SK-N-SH (cell line): ENCODE data around the gene MYOM3. TPM values are rescaled to one million over a fixed set of nuclear protein-coding genes. Genes with fewer than 3 reads are reported as not detected.

Experiments used
- CTCF ChIA-PET: fragments of 300-600, 350-600 bp; formaldehyde crosslinking; extraction: SDS; loops from one replicate; lab custom pipeline; 2021; lab: Yijun Ruan, JAX
- POLR2A ChIA-PET: fragments of 350-600 bp; sonication (Branson Sonifier 250); formaldehyde crosslinking; extraction: SDS; loops from one replicate; lab custom pipeline; 2020; ENCODE audit warnings: antibody characterized with exemption, inconsistent platforms; lab: Yijun Ruan, JAX
- DNase-seq: peaks from one replicate; pipeline ENCODE4 v3.0.0; 2012
- H2AFZ ChIP-seq: fragments of 200-600 bp; sonication (generic); 2 replicates; pipeline ENCODE4 v1.8.1; 2016; ENCODE audit warnings: antibody characterized with exemption, mild to moderate bottlenecking, low read depth
- H3F3A ChIP-seq: fragments of 200-600 bp; sonication (generic); replicated peaks from 2 replicates; pipeline ENCODE3; 2016; ENCODE audit warnings: antibody characterized with exemption, mild to moderate bottlenecking; ENCODE audit not compliant: insufficient read depth
- H3K27ac ChIP-seq, 2 experiments: fragments of 200-500 bp in 1 of 2; fragments of 200-600 bp in 1 of 2; sonication (Bioruptor generic) in 1 of 2; sonication (generic), shearing (Covaris generic) in 1 of 2; 2 replicates each; pipeline versions ENCODE4 v1.5.1 to v1.6.1; 2014 to 2016; ENCODE audit warnings: low read depth in 2 of 2, inconsistent platforms in 1 of 2, low read length in 1 of 2, mild to moderate bottlenecking in 1 of 2, mixed read lengths in 1 of 2
- H3K27me3 ChIP-seq: fragments of 200-600 bp; sonication (generic), shearing (Covaris generic); 2 replicates; pipeline ENCODE4 v1.6.1; 2016; ENCODE audit warnings: mixed run types; ENCODE audit not compliant: insufficient read depth
- H3K36me3 ChIP-seq, 2 experiments: fragments of 200-500 bp in 1 of 2; fragments of 200-600 bp in 1 of 2; sonication (Bioruptor generic) in 1 of 2; sonication (generic) in 1 of 2; replicated peaks in 1 of 2; 2 replicates each; pipeline versions ENCODE3 to v1.5.1; 2014 to 2016; ENCODE audit warnings: low read length in 1 of 2, mild to moderate bottlenecking in 1 of 2; ENCODE audit not compliant: insufficient read depth in 2 of 2, control insufficient read depth in 1 of 2
- H3K4me1 ChIP-seq, 2 experiments: fragments of 200-500 bp in 1 of 2; fragments of 200-600 bp in 1 of 2; sonication (Bioruptor generic) in 1 of 2; sonication (generic), shearing (Covaris generic) in 1 of 2; 2 replicates each; pipeline versions ENCODE4 v1.5.1 to v1.6.1; 2014 to 2016; ENCODE audit warnings: low read depth in 1 of 2, low read length in 1 of 2, mixed run types in 1 of 2; ENCODE audit not compliant: insufficient read depth in 2 of 2, control insufficient read depth in 1 of 2
- H3K4me2 ChIP-seq: fragments of 200-600 bp; sonication (generic), shearing (Covaris generic); 2 replicates; pipeline ENCODE4 v1.6.1; 2017; ENCODE audit warnings: mixed run types
- H3K4me3 ChIP-seq, 2 experiments: fragments of 200-500 bp in 1 of 2; fragments of 200-600 bp in 1 of 2; sonication (Bioruptor generic) in 1 of 2; sonication (generic), shearing (Covaris generic) in 1 of 2; 2 replicates each; pipeline versions ENCODE4 v1.5.1 to v1.8.1; 2014 to 2016; ENCODE audit warnings: low read depth in 2 of 2, inconsistent platforms in 1 of 2, low read length in 1 of 2, mild to moderate bottlenecking in 1 of 2, mixed read lengths in 1 of 2, moderate library complexity in 1 of 2
- H3K79me2 ChIP-seq: fragments of 200-600 bp; sonication (generic); 2 replicates; pipeline ENCODE4 v1.8.1; 2017; ENCODE audit warnings: mild to moderate bottlenecking; ENCODE audit not compliant: insufficient read depth
- H3K9ac ChIP-seq: fragments of 200-600 bp; sonication (generic); 2 replicates; pipeline ENCODE4 v1.6.1; 2017; ENCODE audit warnings: mixed run types
- H3K9me2 ChIP-seq: fragments of 200-600 bp; sonication (generic); 2 replicates; pipeline ENCODE4 v1.6.1; 2017; ENCODE audit warnings: mixed run types
- H3K9me3 ChIP-seq: fragments of 200-600 bp; sonication (generic); 2 replicates; pipeline ENCODE4 v1.6.1; 2017; ENCODE audit warnings: mixed run types, mild to moderate bottlenecking, moderate library complexity
- H4K20me1 ChIP-seq: fragments of 200-600 bp; sonication (generic); 2 replicates; pipeline ENCODE4 v1.6.1; 2017; ENCODE audit warnings: mild to moderate bottlenecking, mixed run types; ENCODE audit not compliant: insufficient read depth
- CHD2 ChIP-seq: fragments of 150-350 bp; IDR thresholded peaks from 2 replicates; pipeline ENCODE4 v1.6.1; 2018; ENCODE audit warnings: low read length; ENCODE audit not compliant: partially characterized antibody
- ELF1 ChIP-seq: IDR thresholded peaks from 2 replicates; pipeline ENCODE4 v1.4.0; 2012
- EP300 ChIP-seq, 2 experiments: IDR thresholded peaks; 2 replicates each; pipeline versions ENCODE4 v1.4.0 to v1.6.1; 2012; ENCODE audit warnings: borderline replicate concordance in 1 of 2, low read depth in 1 of 2, low read length in 1 of 2
- FOSL2 ChIP-seq: IDR thresholded peaks from 2 replicates; pipeline ENCODE4 v1.4.0; 2012; ENCODE audit warnings: low read depth, mild to moderate bottlenecking, moderate library complexity, borderline replicate concordance
- FOXJ3 ChIP-seq: sonication (generic); formaldehyde crosslinking; IDR thresholded peaks from 2 replicates; pipeline ENCODE4 v1.5.1; 2020; ENCODE audit warnings: mild to moderate bottlenecking, missing genetic modification reagents
- MEF2A ChIP-seq: IDR thresholded peaks from 2 replicates; pipeline ENCODE4 v1.4.0; 2012; ENCODE audit warnings: low read depth, borderline replicate concordance
- MXI1 ChIP-seq: IDR thresholded peaks from 2 replicates; pipeline ENCODE4 v1.6.1; 2012; ENCODE audit warnings: mild to moderate bottlenecking, low read depth, low read length, improper control_type of control experiment
- NFIC ChIP-seq: IDR thresholded peaks from 2 replicates; pipeline ENCODE4 v1.4.0; 2012; ENCODE audit warnings: borderline replicate concordance
- SIN3A ChIP-seq: IDR thresholded peaks from 2 replicates; pipeline ENCODE4 v1.6.1; 2012; ENCODE audit warnings: low read depth, mild to moderate bottlenecking, low read length, moderate library complexity, borderline replicate concordance
- TAF1 ChIP-seq: IDR thresholded peaks from 2 replicates; pipeline ENCODE4 v1.6.1; 2012; ENCODE audit warnings: low read depth, mild to moderate bottlenecking, low read length, moderate library complexity, borderline replicate concordance
- YY1 ChIP-seq: IDR thresholded peaks from 2 replicates; pipeline ENCODE4 v1.4.0; 2012; ENCODE audit warnings: low read depth, mild to moderate bottlenecking
- WGBS: methylation state at CpG from one replicate; pipeline ENCODE4 v1.1.6; 2017; ENCODE audit warnings: low lambda C conversion rate; 5-methylcytosine and 5-hydroxymethylcytosine counted together
- polyA plus RNA-seq, 3 experiments: library from polyadenylated mRNA; depleted of rRNA; stranded (reverse); fragments of >200 nt; gene quantifications; 2 replicates each; pipeline ENCODE4 v1.2.3, GENCODE V29; 2012
- TF ChIP-seq, protein P1 (sequence below): IDR thresholded peaks from 2 replicates; pipeline ENCODE4 v1.4.0; 2012; ENCODE audit warnings: low read depth
- TF ChIP-seq, protein P2 (sequence below): IDR thresholded peaks from 2 replicates; pipeline ENCODE4 v1.6.1; 2012; ENCODE audit warnings: mild to moderate bottlenecking, low read depth, low read length, moderate library complexity
- TF ChIP-seq, protein P3 (sequence below): fragments of 200-600 bp; sonication (generic); IDR thresholded peaks from 2 replicates; pipeline ENCODE4 v1.6.1; 2017; ENCODE audit warnings: antibody characterized with exemption, mild to moderate bottlenecking, moderate library complexity
- TF ChIP-seq, protein P4 (sequence below): IDR thresholded peaks from 2 replicates; pipeline ENCODE4 v1.4.0; 2012; ENCODE audit warnings: low read depth, borderline replicate concordance
- TF ChIP-seq, protein P5 (sequence below): fragments of 150-350 bp; IDR thresholded peaks from 2 replicates; pipeline ENCODE4 v1.6.1; 2017; ENCODE audit warnings: antibody characterized with exemption, low read length, low read depth, borderline replicate concordance

The MYOM3 gene
- polyA plus RNA-seq, 1 of the 3 experiments (the other 2 are of a cell fraction), result 0.02 TPM

DNA sequence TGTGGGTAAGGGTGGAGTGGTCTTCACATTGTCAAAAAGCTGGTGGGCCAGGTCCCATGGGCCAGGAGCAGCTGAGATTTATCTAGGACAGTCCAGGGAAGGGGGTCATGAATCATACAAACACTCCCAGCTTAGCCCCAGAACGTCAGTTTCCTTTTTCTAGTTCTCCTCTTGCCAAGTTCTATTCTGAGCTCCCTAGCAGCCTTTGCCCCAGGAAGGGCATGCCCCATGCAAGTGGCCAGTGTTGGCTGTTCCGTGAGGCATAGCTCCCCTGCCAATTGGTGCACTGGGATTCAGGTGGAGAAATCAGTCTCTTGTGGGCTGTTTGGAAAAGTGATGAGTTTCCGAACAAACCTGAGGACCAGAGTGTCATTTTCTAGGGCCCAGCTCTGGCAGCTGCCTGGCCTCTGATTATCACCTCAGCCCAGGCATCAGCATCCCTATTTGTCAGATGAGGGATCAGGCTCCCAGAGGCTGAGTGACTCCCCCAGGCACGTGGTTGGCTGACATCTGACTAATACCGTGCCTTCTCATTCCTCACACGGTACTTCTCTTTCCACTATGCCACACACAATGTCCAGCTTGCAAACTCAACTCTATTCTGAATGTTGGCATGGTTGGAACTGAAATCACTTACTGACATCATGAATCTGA is 14.2 kb upstream of the MYOM3 start:
- no peaks in the 10 kb centered on the region; the same call in 1 of the 2 replicates for H3K9me3 ChIP-seq
- WGBS, result 40% methylated on average over 6 of the region's 6 CpGs
- H3K4me2 ChIP-seq, result no peak overlapping the region
- no peak overlapping the region for H3K4me3 ChIP-seq
- H3K27me3 ChIP-seq, result no peaks in the 10 kb centered on the region
- no peaks in the 10 kb centered on the region for H3K79me2 ChIP-seq
- ChIA-PET POLR2A (no interaction called here), CTCF (interaction anchor here (0.7 to 1.6 kb wide), 8 partner anchors 14 to 267 kb away, joined by 3 to 8 read pairs (median 4); partner anchors contain the start of gene MYOM3)
- no peak overlapping the region for H3K9ac ChIP-seq
- no peaks in the 10 kb centered on the region for H3K4me1 ChIP-seq
- no peak overlapping the region for H2AFZ ChIP-seq
- TF ChIP-seq MXI1, result no peak
- TF ChIP-seq, protein P1, sequence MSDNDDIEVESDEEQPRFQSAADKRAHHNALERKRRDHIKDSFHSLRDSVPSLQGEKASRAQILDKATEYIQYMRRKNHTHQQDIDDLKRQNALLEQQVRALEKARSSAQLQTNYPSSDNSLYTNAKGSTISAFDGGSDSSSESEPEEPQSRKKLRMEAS, result peak; percentile 43; the same call in 1 of the 2 replicates
- H4K20me1 ChIP-seq, result no peaks in the 10 kb centered on the region
- H3K27ac ChIP-seq, result no peak overlapping the region
- H3K36me3 ChIP-seq, result no peaks in the 10 kb centered on the region
- H3F3A ChIP-seq, result no peaks in the 10 kb centered on the region
- no peaks in the 10 kb centered on the region for H3K9me2 ChIP-seq
- no peak for DNase-seq

DNA sequence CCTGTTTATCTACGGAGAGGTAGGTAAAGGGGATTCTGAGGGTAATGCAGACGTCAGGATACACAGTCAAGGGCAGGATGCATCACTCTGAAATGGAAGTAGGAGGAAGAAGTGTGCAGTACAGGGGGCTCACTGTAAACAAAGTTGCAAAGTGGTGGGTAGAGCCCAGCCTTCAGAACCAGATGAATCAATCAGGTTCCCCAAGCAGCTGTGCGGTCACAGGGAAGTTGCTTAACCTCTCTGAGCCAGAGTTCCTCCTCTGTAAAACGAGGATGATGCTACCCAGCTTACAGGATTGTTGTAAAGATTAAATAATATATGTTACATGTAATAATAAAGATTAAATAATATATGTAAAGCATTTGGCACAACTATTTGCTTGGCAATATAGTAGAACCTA is 13.5 kb upstream of the MYOM3 start:
- Histone ChIP-seq H3K27me3 (no peaks in the 10 kb centered on the region), H3K36me3 (no peaks in the 10 kb centered on the region), H3K9me3 (no peaks in the 10 kb centered on the region; the same call in 1 of the 2 replicates), H3F3A (no peaks in the 10 kb centered on the region), H3K79me2 (no peaks in the 10 kb centered on the region), H3K9ac (no peak overlapping the region), H3K4me1 (no peaks in the 10 kb centered on the region), H2AFZ (no peak overlapping the region), H4K20me1 (no peaks in the 10 kb centered on the region), H3K9me2 (no peaks in the 10 kb centered on the region), H3K4me2 (no peak overlapping the region), H3K4me3 (no peak overlapping the region), H3K27ac (no peak overlapping the region)
- CTCF ChIA-PET, result interaction anchor here (0.7 to 1.6 kb wide), 7 partner anchors 13 to 268 kb away, joined by 3 to 8 read pairs (median 4); partner anchors contain the start of gene MYOM3
- POLR2A ChIA-PET, result no interaction called here
- no peak for DNase-seq
- 57% methylated on average over 4 of the region's 4 CpGs for WGBS
- no peak for TF ChIP-seq CHD2
- TF ChIP-seq, protein P2, sequence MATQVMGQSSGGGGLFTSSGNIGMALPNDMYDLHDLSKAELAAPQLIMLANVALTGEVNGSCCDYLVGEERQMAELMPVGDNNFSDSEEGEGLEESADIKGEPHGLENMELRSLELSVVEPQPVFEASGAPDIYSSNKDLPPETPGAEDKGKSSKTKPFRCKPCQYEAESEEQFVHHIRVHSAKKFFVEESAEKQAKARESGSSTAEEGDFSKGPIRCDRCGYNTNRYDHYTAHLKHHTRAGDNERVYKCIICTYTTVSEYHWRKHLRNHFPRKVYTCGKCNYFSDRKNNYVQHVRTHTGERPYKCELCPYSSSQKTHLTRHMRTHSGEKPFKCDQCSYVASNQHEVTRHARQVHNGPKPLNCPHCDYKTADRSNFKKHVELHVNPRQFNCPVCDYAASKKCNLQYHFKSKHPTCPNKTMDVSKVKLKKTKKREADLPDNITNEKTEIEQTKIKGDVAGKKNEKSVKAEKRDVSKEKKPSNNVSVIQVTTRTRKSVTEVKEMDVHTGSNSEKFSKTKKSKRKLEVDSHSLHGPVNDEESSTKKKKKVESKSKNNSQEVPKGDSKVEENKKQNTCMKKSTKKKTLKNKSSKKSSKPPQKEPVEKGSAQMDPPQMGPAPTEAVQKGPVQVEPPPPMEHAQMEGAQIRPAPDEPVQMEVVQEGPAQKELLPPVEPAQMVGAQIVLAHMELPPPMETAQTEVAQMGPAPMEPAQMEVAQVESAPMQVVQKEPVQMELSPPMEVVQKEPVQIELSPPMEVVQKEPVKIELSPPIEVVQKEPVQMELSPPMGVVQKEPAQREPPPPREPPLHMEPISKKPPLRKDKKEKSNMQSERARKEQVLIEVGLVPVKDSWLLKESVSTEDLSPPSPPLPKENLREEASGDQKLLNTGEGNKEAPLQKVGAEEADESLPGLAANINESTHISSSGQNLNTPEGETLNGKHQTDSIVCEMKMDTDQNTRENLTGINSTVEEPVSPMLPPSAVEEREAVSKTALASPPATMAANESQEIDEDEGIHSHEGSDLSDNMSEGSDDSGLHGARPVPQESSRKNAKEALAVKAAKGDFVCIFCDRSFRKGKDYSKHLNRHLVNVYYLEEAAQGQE, result no peak
- TF ChIP-seq FOSL2, result no peak
- no peak for TF ChIP-seq YY1
- TF ChIP-seq, protein P3, sequence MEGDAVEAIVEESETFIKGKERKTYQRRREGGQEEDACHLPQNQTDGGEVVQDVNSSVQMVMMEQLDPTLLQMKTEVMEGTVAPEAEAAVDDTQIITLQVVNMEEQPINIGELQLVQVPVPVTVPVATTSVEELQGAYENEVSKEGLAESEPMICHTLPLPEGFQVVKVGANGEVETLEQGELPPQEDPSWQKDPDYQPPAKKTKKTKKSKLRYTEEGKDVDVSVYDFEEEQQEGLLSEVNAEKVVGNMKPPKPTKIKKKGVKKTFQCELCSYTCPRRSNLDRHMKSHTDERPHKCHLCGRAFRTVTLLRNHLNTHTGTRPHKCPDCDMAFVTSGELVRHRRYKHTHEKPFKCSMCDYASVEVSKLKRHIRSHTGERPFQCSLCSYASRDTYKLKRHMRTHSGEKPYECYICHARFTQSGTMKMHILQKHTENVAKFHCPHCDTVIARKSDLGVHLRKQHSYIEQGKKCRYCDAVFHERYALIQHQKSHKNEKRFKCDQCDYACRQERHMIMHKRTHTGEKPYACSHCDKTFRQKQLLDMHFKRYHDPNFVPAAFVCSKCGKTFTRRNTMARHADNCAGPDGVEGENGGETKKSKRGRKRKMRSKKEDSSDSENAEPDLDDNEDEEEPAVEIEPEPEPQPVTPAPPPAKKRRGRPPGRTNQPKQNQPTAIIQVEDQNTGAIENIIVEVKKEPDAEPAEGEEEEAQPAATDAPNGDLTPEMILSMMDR, result no peak
- no peak for TF ChIP-seq TAF1
- TF ChIP-seq SIN3A, result no peak
- TF ChIP-seq ELF1, result no peak
- no peak for TF ChIP-seq MXI1
- TF ChIP-seq MEF2A, result no peak
- no peak for TF ChIP-seq NFIC
- no peak for TF ChIP-seq FOXJ3 (CRISPR knock-in tag)
- TF ChIP-seq, protein P4, sequence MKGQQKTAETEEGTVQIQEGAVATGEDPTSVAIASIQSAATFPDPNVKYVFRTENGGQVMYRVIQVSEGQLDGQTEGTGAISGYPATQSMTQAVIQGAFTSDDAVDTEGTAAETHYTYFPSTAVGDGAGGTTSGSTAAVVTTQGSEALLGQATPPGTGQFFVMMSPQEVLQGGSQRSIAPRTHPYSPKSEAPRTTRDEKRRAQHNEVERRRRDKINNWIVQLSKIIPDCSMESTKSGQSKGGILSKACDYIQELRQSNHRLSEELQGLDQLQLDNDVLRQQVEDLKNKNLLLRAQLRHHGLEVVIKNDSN, result no peak
- no peak for TF ChIP-seq EP300 (IDR thresholded peaks at IDR 0.05; ENCODE audit: borderline replicate concordance in 1 of 2, low read depth in 1 of 2, low read length in 1 of 2)
- TF ChIP-seq, protein P5, sequence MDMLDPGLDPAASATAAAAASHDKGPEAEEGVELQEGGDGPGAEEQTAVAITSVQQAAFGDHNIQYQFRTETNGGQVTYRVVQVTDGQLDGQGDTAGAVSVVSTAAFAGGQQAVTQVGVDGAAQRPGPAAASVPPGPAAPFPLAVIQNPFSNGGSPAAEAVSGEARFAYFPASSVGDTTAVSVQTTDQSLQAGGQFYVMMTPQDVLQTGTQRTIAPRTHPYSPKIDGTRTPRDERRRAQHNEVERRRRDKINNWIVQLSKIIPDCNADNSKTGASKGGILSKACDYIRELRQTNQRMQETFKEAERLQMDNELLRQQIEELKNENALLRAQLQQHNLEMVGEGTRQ, result no peak
